Measurements from ENCODE around the gene BCAS3.

Gene BCAS3

DNA sequence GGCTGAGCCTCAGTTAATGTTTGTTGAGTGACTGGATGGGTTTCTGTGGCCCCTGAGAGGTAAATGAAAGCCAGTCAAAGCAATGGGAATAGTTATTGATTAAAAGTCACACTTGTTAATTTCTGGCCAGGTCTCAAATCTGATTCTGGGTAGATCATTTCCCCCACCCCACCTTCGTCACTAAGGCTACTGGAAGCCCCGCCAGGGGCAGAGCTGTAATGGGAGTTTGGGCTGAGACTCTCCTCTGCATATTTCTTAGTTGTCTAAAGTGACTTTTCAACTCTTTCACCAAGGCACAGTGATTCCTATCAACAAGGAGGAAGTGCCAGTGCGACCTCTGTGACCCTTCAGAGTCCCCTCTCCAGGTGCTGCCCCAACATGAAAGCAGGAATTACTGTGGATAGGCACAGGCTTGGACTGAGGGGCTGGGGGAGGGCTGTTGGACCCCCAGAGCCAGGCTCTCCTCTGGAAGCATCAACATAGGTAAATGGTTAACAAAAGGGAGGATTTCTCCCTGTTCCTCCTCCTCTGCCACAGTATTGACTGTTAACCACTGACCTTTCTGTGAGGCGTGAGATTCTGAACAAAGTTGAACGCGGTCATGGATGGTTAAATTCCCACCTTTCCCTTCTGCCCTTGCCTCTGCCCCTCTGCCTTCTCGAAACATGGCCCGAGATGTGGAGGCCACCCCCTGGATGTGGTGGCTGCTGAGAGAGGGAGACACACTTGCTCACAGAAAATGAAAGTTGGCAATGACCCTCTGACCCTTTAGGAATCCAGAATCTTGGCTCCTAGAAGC is 701.2 kb downstream of the BCAS3 start:
- Histone ChIP-seq H3K36me3 (ENCODE audit: insufficient read depth, low read length) (no peaks in the 10 kb centered on the region), H3K27me3 (ENCODE audit: insufficient read depth, low read length) (no peaks in the 10 kb centered on the region), H3K79me2 (ENCODE audit: insufficient read depth, low read length) (no peaks in the 10 kb centered on the region), H3K9me3 (ENCODE audit: low read length) (no peaks in the 10 kb centered on the region), H3F3A (ENCODE audit: insufficient read depth, low read length) (no peaks in the 10 kb centered on the region), H3K4me3 (ENCODE audit: low read depth, low read length, poor library complexity, severe bottlenecking) (no peak overlapping the region), H3K9me2 (ENCODE audit: low read depth, low read length) (no peaks in the 10 kb centered on the region), H3K4me2 (ENCODE audit: low read length) (no peak overlapping the region), H2AFZ (ENCODE audit: low read length) (no peak overlapping the region), H3K27ac (ENCODE audit: low read depth, low read length, poor library complexity, severe bottlenecking) (no peak overlapping the region), H4K20me1 (ENCODE audit: insufficient read depth, low read length) (no peaks in the 10 kb centered on the region), H3K4me1 (ENCODE audit: insufficient read depth, low read length, severe bottlenecking) (peaks cover 5% of the 10 kb centered on the region), H3K9ac (ENCODE audit: low read length) (no peak overlapping the region)
- TF ChIP-seq, protein P1, sequence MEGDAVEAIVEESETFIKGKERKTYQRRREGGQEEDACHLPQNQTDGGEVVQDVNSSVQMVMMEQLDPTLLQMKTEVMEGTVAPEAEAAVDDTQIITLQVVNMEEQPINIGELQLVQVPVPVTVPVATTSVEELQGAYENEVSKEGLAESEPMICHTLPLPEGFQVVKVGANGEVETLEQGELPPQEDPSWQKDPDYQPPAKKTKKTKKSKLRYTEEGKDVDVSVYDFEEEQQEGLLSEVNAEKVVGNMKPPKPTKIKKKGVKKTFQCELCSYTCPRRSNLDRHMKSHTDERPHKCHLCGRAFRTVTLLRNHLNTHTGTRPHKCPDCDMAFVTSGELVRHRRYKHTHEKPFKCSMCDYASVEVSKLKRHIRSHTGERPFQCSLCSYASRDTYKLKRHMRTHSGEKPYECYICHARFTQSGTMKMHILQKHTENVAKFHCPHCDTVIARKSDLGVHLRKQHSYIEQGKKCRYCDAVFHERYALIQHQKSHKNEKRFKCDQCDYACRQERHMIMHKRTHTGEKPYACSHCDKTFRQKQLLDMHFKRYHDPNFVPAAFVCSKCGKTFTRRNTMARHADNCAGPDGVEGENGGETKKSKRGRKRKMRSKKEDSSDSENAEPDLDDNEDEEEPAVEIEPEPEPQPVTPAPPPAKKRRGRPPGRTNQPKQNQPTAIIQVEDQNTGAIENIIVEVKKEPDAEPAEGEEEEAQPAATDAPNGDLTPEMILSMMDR (IDR thresholded peaks at IDR 0.05; ENCODE audit: low read length): no peak
- TF ChIP-seq EZH2 (IDR thresholded peaks at IDR 0.05; ENCODE audit: borderline replicate concordance, low read length): no peak

DNA sequence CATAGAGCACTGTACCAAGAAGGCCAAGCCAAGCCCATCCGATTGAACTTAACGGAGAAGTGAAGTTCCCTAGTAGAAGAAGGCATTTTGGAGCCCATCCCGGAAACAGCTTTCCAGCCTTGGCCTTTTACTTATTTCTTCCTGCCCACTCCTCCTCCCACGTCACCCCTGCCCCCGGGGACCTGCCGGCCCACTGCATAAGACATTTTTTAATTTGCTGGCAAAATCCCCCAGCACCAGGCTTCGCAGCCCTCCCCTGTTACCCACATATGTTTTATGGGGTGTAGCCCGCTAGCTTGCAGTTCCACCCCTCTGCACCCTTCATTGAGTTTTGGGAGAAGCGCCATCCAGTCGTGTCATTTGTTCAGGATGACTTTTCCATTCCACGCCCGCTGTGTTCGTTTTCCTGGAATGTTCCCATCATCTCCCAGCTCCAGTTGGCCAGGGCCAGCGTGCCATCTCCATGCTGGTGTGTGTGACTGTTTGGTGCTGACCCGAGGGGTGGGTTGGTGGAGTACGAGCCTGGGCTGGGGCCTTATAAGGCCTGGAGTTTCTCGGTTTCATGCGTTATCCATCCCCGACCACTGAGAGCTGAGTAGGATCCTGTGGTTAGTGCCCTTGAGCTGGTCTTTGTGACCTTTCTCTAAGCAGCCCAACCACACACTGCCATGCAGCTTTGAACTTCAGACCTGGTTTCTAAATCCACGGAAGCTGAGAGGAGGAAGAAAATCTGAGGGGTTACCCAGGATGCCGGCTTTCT is 702.0 kb downstream of the BCAS3 start:
- no peaks in the 10 kb centered on the region for H3K4me1 ChIP-seq (ENCODE audit: insufficient read depth, low read length, severe bottlenecking)

DNA sequence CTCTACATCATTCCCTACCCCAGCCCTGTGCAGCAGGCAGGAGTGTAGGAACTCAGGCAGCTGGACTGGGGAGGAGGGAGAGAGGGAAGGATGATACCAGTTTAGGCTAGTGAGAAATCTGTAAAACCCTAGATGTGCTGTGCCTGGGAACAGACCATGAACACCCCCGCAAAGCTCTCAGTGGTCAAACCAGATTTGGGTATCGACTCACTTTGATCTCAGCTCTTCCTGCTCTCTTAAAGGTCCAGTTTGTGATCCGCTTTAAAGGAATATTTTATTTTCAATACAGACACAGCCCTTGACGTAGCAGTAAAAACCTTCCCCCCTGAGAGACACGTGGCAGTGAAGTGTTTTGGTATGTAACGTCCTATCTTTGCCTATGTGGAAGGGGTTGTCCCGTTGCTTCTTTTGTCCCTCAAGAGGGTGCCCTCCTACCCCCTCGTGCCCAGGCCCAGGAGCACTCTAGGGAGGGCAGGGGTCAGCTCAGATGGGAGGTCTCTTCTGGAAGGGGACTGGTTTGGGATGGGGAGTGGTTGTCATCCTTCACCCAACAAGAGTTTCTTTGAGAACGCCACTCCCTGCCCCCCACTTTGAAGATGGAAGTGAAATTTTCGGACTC is 702.7 kb downstream of the BCAS3 start:
- Histone ChIP-seq H3K4me1 (ENCODE audit: insufficient read depth, low read length, severe bottlenecking) (no peaks in the 10 kb centered on the region), H3K4me3 (ENCODE audit: low read depth, low read length, poor library complexity, severe bottlenecking) (no peak overlapping the region), H3K27ac (ENCODE audit: low read depth, low read length, poor library complexity, severe bottlenecking) (no peak overlapping the region), H3K79me2 (ENCODE audit: insufficient read depth, low read length) (no peaks in the 10 kb centered on the region), H3K9me3 (ENCODE audit: low read length) (no peaks in the 10 kb centered on the region), H3F3A (ENCODE audit: insufficient read depth, low read length) (no peaks in the 10 kb centered on the region), H2AFZ (ENCODE audit: low read length) (no peak overlapping the region), H3K9ac (ENCODE audit: low read length) (no peak overlapping the region), H4K20me1 (ENCODE audit: insufficient read depth, low read length) (no peaks in the 10 kb centered on the region), H3K36me3 (ENCODE audit: insufficient read depth, low read length) (no peaks in the 10 kb centered on the region), H3K9me2 (ENCODE audit: low read depth, low read length) (no peaks in the 10 kb centered on the region), H3K4me2 (ENCODE audit: low read length) (no peak overlapping the region), H3K27me3 (ENCODE audit: insufficient read depth, low read length) (no peaks in the 10 kb centered on the region)
- TF ChIP-seq, protein P1 (IDR thresholded peaks at IDR 0.05; ENCODE audit: low read length): no peak
- TF ChIP-seq EZH2 (IDR thresholded peaks at IDR 0.05; ENCODE audit: borderline replicate concordance, low read length): no peak

More for the DNA sequence above, 702.0 kb downstream of the BCAS3 start:
- Histone ChIP-seq H3K9me2 (ENCODE audit: low read depth, low read length) (no peaks in the 10 kb centered on the region), H3K9ac (ENCODE audit: low read length) (no peak overlapping the region), H3K79me2 (ENCODE audit: insufficient read depth, low read length) (no peaks in the 10 kb centered on the region), H3K9me3 (ENCODE audit: low read length) (no peaks in the 10 kb centered on the region), H3K36me3 (ENCODE audit: insufficient read depth, low read length) (no peaks in the 10 kb centered on the region), H3K27ac (ENCODE audit: low read depth, low read length, poor library complexity, severe bottlenecking) (no peak overlapping the region), H4K20me1 (ENCODE audit: insufficient read depth, low read length) (no peaks in the 10 kb centered on the region), H3K4me2 (ENCODE audit: low read length) (no peak overlapping the region), H3F3A (ENCODE audit: insufficient read depth, low read length) (no peaks in the 10 kb centered on the region), H3K27me3 (ENCODE audit: insufficient read depth, low read length) (no peaks in the 10 kb centered on the region), H2AFZ (ENCODE audit: low read length) (no peak overlapping the region), H3K4me3 (ENCODE audit: low read depth, low read length, poor library complexity, severe bottlenecking) (no peak overlapping the region)
- TF ChIP-seq EZH2 (IDR thresholded peaks at IDR 0.05; ENCODE audit: borderline replicate concordance, low read length): no peak

All from OCI-LY1 (cell line).